ENCODE results near the gene PPP1R12C.

The PPP1R12C gene

GRCh38 chr19:55077106-55077505 is 40.3 kb downstream of the PPP1R12C start:
- no peak for TF ChIP-seq CTCF (IDR thresholded peaks at IDR 0.05; ENCODE audit: low read length, missing control alignments)
- no peak overlapping the region for H3K4me3 ChIP-seq (replicated peaks; ENCODE audit: low read depth, low read length)
- DNase-seq (ENCODE audit: low read depth) = no peak

GRCh38 chr19:55076321-55076720 is 41.1 kb downstream of the PPP1R12C start:
- H3K4me3 ChIP-seq (replicated peaks; ENCODE audit: low read depth, low read length) = no peak overlapping the region
- TF ChIP-seq CTCF (IDR thresholded peaks at IDR 0.05; ENCODE audit: low read length, missing control alignments) = no peak
- DNase-seq (ENCODE audit: low read depth) = no peak

DNA sequence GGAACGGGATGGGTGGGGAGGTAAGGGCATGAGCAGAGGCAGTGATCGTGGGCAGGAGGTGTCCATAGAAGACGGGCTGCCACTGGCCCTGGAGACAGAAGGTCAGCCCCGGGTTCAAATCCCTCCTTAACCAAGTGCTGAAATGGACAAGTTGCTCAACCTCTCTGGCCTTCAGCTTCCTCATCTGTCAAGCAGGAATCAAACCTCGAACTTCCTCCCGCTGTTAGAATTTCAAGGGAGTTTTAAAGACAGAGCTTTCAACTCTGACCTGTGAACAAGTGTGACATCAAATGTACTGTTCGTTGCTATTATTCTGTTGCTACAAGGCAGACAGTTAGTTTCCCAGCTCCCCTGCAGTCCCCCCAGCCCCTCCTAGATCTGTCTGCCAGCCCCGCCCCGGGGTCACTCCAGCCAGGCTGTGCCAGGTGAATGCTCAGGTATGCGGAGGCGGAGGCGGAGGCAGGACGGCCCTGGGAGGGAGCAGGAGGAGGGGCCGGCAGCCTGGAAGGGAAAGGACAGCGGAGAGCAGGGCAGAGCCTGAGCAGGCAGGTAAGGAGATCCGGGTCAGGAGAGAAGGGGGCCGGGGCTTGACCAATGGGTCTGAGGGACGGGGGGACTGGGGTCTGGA is 42.0 kb downstream of the PPP1R12C start, which contains the start of gene EPS8L1:
EPS8L1 (plus strand) TSS at position 499 of the 628 bp plus-strand sequence. CDS start 576 bp downstream, outside the sequence.
- no peak for DNase-seq (ENCODE audit: low read depth)
- TF ChIP-seq CTCF (IDR thresholded peaks at IDR 0.05; ENCODE audit: low read length, missing control alignments) = no peak
- H3K4me3 ChIP-seq (replicated peaks; ENCODE audit: low read depth, low read length) = no peak within 1 kb of the TSS

DNA sequence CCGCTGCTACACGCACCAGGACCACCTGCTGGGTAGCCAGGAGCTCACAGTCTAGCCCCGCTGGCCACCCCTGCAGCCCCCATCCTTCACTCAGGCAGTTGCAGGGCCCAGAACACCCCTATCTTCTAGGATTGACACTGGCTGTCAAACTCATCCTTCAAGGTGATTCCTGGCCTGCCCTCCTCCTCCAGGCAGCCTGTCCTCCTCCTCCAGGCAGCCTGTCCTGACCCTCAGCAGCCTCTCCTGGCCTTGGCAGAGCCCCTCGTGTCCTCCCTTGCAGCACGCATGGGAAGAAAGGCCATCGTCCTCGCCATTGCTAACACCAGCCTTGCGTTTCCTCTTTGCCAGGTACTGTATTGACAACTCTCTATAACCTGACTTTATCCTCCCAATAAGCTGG is 45.5 kb downstream of the PPP1R12C start:
- no peak for TF ChIP-seq CTCF (IDR thresholded peaks at IDR 0.05; ENCODE audit: low read length, missing control alignments)
- H3K4me3 ChIP-seq (replicated peaks; ENCODE audit: low read depth, low read length) = no peak overlapping the region
- no peak for DNase-seq (ENCODE audit: low read depth)

- no peak overlapping the region for H3K4me3 ChIP-seq (replicated peaks; ENCODE audit: low read depth, low read length)
- peak; percentile 45 for DNase-seq (ENCODE audit: low read depth)
- no peak for TF ChIP-seq CTCF (IDR thresholded peaks at IDR 0.05; ENCODE audit: low read length, missing control alignments)
These were observed 46.3 kb downstream of the PPP1R12C start for GRCh38 chr19:55071129-55071502.

DNA sequence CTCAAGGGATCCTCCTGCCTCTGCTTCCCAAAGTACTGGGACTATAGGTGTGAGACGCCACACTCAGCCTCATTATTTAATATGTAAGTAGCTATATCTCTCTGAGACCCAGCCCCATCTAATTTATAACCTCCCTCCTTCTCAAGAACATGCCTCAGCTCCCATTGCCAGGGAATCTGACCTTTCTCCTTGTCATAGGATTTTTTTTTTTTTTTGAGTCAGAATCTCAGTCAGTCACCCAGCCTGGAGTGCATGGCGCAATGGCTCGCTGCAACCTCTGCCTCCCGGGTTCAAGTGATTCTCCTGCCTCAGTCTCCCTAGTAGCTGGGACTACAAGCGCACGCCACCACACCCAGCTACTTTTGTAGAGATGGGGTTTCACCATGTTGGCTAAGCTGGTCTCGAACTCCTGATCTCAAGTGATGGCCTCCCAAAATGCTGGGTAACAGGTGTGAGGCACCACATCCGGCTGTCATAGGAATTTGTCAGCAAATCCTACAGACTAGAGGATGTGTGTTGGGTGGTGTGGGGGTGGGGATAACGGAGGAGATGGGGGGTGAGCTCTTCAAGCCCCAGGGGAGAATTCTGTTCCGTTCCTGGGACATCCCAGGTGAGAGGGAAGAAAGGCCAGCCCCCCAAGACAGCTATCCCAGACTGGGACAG is 46.8 kb downstream of the PPP1R12C start:
- TF ChIP-seq CTCF (IDR thresholded peaks at IDR 0.05; ENCODE audit: low read length, missing control alignments) = no peak
- DNase-seq (ENCODE audit: low read depth) = no peak
- H3K4me3 ChIP-seq (replicated peaks; ENCODE audit: low read depth, low read length) = no peak overlapping the region

DNA sequence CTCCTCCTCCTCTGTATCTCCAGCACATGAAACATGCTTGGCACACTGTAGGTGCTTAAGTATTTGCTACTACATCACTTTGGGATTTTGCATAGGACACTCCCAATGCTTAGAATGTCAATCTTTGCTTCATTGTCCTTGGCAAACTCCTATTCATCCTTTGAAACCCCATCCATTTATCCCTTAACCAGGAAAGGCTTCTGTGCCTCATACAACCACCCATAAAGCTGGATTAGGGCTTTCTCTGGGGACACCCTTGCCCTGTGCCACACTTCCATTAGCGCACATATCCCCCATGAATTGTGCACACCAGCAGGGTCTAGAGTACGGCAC is 47.6 kb downstream of the PPP1R12C start:
- no peak for TF ChIP-seq CTCF (IDR thresholded peaks at IDR 0.05; ENCODE audit: low read length, missing control alignments)
- no peak overlapping the region for H3K4me3 ChIP-seq (replicated peaks; ENCODE audit: low read depth, low read length)
- no peak for DNase-seq (ENCODE audit: low read depth)
